RPMI8226 (cell line): ENCODE measurements around the gene INPP5D.
"Not testable (repeated sequence)": the region's sequence is repeated elsewhere in the genome, so short reads cannot be mapped to it uniquely, and the experiment has no call there.

Experiments used
- DNase-seq: peaks from one replicate; pipeline ENCODE4 v3.0.0-alpha.2; 2015

INPP5D gene

DNA sequence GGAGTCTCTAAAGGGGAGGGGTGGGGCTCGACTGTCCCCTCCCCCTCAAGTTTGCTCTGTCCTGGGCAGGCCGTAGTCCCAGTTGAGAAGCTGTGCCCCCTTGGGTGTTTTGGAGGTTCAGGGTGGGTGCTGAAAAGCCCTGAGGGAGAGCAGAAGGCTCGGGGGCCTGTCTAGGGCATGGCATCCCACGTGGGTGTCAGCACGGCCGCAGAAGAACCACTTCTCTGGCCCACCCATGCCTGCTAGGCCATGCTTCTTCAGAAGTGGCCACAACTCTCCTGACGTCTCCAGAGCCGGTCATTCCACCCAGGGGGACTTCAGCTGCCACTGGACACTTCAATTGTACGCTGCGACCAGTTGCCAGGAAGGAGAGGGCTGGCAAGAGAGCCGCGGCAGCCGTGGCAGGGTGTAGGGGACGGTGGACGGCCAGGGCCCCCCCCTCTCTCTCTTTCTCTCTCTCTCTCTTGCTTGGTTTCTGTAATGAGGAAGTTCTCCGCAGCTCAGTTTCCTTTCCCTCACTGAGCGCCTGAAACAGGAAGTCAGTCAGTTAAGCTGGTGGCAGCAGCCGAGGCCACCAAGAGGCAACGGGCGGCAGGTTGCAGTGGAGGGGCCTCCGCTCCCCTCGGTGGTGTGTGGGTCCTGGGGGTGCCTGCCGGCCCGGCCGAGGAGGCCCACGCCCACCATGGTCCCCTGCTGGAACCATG, at the start of gene INPP5D:
INPP5D (plus strand) TSS at position 546 of the 704 bp plus-strand sequence; CDS start at position 683, 137 bp downstream.
- DNase-seq, result peak; percentile 79

DNA sequence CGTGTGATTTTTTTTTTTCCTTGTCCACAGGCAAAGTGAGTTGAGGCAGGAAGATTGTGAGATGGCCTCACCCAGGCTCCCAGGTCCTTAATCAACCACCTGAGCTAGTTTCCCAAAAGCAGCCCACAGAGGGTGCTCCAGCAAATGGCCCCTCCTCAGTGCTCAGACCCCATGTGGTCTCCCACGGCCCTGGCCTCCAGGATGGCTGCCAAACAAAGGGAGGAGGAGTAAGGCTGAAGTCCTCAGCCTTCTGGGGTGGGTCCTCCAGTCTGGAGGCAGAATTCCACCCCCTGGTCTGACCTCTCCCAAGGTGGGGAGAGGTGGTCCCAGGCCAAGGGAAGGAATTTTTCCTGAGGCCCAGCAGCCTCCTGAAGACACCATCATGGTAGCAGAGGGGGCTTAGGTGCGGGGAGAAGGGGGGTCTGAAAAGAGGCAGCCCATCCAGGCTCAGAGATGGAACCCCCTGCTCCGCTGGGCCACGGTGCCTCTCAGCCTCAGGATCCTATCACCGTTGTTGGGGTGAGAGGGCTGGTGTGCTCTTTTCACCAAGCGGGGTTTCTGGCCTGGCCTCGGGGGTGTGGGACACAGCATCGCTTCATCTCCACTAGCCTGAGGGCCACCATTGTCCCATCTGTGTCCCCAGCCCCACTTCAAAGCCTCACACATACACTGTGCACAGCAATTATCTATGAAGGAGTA, 49.4 kb upstream of the INPP5D start:
- no peak for DNase-seq

DNA sequence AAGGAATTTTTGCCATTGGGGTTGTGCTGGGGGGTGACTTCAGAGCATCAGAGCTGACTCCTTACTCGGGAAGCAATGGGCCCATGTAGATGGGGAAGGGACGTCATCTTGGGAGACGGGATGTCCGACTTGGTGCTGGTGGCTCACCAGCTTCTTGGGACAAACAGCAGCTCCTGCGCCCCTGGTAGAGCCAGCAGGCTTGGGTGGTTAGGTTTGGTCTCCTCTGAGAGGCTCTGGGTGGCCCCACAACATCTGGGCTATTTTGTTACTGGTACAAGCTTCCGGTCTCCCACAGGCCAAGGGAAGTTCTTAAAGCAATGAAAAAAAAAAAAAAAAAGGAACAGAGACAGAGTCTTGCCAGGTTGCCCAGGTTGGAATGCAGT, 48.9 kb upstream of the INPP5D start:
- no peak for DNase-seq

DNA sequence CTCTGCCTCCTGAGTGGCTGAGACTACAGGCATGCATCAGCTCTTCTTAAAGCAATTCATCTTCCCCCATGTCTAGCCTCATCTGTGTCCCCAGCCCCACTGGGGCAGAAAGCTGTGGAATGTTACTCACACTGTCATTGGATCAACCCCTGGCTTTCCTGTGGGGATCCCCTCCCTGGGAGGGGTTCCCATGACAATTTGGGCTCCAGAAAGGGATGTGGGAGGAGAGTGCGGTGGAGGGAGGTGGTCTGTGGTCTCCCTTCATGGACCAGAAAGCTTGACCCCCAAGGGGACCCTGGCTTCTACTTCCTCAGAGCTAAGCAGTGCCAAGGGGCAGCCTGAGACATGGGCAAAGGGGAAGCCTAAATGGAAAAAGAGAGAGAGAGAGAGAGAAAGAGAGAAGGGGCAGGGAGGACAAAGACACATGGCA, 48.4 kb upstream of the INPP5D start:
- no peak for DNase-seq

DNA sequence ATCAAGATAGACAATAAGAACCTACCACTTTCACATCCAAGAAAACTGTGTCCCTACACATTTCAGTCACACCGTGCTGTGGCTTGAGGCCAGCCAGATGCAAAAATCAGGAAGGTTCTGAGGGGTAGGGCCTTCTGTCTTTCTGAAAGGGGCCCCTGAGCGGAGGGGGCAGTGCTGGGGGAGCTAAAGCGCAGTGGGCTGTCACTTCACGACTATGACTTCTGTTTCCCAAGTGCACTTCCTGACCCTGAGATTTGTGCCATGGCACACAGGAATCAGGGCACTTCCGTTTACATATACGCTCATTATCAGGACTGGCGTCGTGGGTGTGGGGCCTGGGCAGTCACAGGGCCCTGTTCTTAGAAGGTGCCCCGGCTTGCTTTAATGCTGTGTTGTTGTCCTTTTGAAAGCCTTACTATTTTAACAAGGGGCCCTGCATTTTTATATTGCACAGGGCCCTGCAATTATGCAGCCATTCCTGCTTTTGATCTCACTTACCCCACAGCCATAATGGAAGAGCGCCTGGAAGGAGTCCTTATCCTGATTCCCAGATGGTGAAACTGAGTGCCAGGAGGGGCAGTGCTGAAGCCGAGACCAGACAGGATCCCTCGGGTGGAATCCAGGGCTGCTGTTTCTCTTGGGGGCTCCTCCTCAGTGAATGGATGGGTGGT, 47.7 kb upstream of the INPP5D start:
- no peak for DNase-seq

DNA sequence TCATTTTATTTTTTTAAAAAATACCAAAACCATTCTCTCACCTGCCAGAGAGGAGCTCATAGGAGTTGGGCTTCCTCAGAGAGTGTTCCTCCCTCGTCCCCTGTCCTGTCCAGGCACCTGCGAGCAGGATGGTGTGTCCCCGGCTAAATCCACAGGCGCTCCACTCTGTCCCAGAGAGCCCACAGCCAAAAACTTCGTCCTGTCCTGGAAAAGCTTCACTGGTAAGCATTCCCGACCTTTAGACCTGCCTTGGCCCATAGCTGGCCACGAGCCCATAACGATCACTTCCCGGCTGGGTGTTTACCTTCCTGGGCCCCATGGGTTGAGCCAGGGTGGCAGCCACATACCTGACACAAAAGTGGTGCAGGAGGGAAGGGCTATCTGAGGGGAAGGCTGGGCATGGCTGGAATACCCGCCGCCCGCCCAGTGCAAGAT, 47.1 kb upstream of the INPP5D start, which contains the start of gene NGEF:
NGEF (minus strand) TSS at position 230 of the 435 bp plus-strand sequence. CDS start 38,366 bp downstream, outside the sequence.
- DNase-seq, result no peak

DNA sequence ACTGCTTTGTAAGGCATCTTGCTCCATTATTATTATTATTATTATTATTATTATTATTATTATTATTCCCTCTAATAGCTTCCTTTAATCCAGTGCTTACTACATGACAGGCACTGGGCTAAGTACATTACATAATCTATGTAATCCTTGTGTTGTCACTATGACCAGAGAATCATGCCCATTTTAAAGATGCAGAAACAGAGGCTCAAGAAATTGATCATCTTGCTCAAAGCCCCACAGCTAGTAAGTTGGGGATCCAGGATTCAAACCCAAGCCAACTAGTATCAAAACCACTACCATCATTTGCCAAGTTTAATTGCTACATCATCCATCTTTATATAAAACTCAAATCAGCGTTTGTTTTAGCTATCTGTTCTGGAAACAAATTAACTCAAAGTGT, 46.5 kb upstream of the INPP5D start:
- no peak for DNase-seq

DNA sequence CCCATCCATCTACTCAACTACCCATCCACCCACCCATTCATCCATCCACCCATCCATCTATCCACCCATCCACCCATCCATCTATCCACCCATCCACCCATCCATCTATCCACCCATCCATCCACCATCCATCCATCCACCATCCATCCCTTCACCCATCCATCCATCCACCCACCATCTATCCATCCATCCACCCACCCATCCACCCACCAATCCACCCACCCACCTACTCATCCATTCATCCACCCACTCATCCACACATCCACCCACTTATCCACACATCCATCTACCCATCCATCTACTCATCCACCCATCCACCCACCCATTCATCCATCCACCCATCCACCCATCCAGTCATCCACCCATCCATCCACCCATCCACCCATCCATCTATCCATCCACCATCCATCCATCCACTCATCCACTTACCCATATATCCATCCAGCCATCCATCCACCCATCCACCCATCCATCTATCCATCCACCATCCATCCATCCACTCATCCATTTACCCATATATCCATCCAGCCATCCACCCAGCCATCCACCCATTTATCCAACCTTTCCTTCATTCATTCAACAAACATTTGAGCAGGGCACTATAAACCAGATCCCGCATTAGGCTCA, 45.0 kb upstream of the INPP5D start:
- DNase-seq, result no peak

DNA sequence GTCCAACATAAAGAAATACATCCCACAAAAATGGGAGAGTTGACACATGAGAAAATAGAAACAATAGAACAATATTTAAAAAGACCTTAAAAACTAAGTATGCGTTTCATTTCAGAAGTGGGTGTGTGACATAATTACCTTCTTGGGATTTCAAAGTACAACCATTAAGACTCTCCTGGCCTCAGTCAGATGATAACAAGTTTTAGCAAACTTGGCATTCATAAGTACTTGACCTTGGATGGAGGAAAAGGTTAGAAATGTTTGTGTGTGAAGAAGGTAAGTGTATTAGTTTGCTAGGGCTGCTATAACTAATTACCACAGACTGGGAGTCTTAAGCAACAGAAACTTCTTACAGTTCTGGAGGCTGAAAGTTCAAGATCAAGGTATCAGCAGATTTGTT, 42.2 kb upstream of the INPP5D start:
- no peak for DNase-seq

DNA sequence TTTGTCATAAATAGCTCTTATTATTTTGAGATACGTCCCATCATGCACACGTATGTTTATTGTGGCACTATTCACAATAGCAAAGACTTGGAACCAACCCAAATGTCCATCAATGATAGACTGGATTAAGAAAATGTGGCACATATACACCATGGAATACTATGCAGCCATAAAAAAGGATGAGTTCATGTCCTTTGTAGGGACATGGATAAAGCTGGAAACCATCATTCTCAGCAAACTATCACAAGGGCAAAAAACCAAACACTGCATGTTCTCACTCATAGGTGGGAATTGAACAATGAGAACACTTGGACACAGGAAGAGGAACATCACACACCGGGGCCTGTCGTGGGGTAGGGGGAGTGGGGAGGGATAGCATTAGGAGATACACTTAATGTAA, 40.5 kb upstream of the INPP5D start:
- DNase-seq, result not testable (repeated sequence)

DNA sequence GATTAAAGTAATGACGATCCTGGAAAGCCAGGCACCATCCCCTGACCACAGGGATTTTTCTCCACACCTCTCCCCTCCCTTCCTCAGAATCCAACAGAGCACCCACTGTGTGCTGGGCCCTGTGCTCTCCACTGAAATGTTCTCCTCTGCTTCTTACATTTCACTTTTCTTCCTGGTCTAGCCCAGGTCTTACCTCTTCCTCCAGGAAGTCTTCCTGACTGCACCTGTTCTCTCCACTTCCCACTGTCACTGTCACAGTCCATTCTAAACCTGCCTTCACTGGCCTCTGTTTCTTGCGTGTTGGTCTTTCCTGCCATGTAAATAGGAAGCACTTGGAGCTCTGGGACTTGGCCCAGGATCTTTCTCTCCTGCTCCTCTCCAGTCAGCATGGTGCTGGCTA, 39.7 kb upstream of the INPP5D start:
- DNase-seq, result no peak

DNA sequence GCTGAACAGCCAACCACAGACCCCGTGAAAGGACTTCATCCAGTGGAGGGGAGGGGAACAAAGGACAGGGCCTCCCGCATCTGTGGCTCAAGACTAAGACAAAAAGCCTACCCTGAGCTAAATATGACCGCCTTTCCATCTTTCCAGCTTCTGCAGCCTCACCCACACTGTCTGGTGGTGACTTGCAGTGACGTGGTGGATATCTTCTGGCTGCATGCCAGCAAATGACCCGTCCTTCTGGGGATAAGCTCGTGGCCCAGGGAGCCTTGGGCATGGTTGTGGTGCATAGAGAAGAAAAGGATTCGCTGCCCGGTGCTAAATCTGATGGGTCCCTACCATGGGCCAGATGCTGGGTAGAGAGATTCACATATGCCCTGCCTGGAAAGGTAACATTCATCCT, 38.4 kb upstream of the INPP5D start:
- no peak for DNase-seq

DNA sequence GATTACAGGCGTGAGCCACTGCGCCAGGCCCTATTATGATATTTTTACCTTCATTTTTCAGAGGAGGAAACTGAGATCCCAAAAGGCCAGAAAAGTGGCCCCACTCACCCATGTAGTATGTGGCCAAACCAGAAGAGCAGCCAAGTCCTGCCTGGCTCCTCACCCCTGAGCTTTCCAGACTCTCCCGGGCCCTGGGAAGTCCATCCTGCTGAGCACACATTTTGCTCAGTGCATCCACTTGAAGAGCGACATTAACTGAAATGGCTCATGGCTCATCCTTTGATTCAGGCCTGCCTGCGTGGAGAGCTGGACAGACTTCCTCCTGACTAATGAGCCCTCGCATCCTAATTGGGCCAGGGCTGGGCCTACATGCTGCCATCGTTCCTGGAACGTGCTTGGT, 37.6 kb upstream of the INPP5D start:
- no peak for DNase-seq

DNA sequence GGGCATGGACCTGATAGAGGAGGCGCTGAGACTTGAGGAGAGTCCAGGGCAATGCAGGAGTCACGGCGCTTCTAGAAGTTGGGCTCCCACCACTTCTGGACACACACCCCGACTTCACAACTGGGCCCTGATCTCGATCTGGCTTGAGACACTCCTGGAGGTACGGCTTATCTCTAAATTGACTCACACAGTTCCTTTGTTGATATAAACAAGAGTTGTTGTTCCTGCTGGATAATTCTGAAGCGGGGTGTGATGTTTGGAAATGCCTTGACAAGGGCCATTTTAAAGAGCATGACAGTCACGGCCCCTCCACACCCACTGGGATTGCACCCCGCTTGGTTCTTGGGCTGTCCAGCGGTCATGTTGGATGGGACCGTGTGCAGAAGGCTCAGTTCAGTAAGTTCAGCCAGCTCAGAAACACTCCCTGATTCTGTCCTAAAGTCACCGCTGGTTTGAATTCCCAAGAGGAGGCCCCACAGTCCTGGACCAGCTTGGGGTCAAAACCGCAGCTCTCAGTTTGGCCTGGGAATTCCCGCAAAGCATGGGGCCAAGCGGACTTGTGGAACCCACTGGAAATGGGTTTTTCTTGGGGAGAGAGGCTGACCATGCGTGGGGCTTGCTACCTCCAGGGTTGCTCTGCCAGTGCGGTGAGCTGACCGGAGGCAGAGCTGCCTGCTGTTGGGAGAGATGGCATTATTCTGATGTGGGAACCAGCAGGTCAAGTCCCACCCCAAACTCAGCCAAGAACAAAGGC, 37.0 kb upstream of the INPP5D start:
- no peak for DNase-seq

DNA sequence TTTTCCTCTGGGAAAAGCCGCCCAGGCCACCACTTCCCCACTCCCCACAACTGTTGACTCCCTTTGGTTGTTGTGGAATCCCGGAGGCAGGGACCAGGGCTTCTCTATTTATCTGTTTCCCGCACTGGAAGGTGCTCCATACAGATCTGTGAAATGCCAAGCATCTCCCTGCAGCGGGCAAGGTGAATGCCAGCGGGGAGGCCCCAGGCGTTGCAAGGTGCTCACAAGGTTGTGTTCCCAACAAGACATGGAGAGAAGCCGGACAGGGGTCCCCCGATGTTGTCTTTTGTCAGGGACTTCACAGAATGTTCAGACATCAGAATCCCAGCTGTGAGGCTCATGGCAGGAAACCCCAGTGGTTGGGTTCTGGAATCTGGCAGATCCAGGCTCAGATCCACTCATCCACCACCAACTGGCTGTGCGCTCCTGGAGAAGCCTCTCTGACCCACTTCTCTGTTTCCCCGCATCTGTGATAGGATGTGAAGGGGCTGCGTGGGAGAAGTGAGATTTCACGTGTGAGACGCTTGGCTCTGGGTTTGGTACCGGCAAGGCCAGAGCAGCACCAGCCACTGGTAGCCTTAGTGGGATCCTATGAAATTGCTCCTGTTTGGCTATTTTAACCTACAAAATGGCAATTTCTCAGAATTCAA, 36.3 kb upstream of the INPP5D start:
- no peak for DNase-seq

DNA sequence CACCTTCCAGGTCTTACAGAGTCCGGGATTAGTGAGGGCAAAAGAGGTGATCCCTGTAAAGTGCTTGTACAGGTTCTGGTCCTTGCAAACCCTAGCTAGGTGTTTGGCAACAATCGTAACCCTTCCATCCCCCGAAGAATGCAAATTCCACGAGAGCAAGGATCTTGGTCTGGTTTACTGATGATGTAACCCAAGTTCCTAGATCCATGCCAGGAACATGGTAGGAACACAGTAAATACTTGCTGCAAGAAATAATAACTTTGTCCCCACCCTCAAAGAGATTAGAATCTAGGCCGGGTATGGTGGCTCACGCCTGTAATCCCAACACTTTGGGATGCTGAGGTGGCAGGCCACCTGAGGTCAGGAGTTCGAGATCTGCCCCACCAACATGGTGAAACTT, 34.4 kb upstream of the INPP5D start:
- no peak for DNase-seq

DNA sequence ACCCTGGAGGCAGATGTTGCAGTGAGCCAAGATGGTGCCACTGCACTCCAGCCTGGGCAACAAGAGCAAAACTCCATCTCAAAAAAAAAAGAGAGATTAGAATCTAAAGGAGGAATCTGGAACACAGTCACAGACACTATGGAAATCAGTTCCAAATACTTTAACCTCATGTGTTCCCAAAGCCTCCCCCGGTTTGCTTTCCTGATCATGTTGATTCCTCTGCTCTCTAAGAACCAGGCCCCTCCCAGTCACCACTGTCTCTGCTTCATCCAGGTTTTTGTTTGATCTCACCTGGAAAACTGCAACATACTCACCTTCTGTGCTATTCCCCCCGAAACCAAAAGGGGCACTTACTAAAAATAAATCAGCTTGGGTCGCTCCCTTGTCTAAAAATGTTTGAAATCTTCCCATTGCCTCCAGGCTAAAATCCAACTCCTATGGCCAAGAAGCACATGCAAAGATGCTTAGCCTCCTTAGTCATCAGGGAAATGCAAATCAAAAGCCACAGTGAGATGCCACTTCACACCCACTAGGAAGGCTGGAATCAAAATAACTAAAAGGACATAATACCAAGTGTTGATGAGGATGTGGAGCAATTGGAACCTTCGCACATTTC, 33.8 kb upstream of the INPP5D start:
- DNase-seq, result no peak

DNA sequence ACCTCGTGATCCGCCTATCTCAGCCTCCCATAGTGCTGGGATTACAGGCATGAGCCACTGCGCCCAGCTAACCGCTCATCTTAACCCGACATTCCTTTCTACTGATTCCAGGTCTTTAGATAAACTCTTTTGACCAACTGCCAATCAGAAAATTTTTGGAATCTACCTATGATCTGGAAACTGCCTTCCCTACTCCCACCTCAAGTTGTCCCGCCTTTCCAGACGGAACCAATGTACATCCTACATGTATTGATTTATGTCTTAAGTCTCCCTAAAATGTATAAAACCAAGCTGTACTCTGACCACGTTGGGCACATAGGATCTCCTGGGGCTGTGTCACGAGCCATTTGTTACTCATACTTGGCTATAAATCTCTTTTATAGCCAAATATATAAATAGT, 30.8 kb upstream of the INPP5D start:
- DNase-seq, result no peak

DNA sequence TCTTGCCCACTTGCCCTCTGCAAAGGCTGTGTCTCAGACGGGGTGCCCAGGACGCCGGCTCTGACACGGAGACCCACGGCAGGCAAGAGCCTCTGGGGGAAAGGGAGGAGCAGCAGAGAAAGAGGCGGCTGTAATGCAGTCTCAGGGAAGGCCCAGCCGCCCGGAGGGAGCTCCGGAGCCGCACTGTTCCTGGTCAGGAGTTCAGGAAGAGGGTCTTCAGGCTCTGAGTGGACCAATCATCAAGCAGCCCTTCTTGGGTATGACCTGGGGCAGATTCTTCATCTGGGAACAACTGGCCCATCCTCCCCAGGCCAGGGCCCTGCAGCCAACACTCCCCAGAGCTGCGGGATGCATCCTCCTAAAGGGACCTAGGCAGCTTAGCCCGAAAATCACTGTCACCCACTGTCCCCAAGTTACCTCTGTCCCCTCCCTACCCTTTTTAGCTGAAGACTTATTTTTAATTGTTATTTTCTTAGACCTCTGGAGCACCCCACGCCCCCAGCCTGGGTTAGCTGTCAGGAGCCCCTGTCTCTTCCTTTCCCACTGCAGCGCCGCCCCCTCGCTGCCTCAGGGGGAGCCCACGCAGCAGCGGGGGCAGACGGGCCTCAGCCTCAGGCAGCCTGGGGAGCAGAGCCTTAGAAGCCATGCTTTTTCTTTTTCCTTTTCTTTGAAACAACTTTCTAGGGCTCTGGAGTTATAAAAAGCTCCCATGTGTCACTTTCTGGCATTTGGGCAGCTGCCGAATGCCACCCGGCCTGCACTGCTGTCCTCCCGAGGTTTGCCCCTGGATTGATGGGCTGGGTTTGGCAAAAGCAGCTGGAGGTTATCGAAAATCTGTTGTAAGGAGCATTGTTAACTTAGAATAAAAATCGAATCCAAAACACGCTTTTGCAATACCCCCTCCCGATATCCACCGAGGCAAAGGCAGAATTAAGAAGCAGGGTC, 28.3 kb upstream of the INPP5D start:
- DNase-seq, result no peak

DNA sequence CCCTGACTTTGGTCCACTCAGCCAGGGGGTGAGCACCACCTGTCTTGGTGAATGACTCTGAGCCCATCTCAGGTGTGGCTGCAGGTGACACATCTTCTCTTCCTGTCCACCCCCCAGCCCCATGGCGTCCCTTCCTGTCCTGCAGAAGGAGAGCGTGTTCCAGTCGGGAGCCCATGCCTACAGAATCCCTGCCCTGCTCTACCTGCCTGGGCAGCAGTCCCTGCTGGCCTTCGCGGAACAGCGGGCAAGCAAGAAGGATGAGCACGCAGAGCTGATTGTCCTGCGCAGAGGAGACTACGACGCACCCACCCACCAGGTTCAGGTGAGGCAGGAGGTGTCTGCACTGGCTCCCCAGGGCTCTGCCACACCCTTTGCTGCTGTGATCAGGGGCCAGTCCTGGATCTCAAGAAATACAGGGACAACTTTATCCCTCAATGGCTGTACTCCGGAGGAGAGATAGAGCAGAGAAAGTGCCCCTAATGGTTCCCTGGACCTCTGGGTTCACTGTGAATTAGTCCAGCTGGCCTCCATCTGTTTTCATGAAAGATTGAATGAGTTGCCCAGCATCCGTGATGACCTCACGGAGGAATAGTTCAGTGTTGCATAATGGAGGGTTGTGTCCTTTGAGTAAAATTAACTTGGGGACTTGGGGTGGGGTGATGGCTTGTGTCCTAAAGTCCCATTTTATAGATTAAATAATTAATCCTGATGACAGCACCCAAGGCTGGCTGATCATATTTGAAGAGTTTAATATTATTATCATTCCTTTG, 27.4 kb upstream of the INPP5D start, which contains the start of gene NEU2:
NEU2 (plus strand) TSS at position 122 of the 770 bp plus-strand sequence; CDS start at position 122, 0 bp downstream.
- no peak for DNase-seq
